Stimulated activated CD4-positive, alpha-beta T cell treated with anti-CD3 and anti-CD28 coated beads, Interleukin-12 subunit alpha, Interleukin-12 subunit beta, amount 100 ng/mL, for 24 hours (primary cell): ENCODE results near the gene UBAC2.

Experiments
- DNase-seq, 2 experiments: peaks; one replicate each; pipeline ENCODE4 v3.0.0-alpha.2; 2020; ENCODE audit warnings: low read depth in 2 of 2

UBAC2 gene

DNA sequence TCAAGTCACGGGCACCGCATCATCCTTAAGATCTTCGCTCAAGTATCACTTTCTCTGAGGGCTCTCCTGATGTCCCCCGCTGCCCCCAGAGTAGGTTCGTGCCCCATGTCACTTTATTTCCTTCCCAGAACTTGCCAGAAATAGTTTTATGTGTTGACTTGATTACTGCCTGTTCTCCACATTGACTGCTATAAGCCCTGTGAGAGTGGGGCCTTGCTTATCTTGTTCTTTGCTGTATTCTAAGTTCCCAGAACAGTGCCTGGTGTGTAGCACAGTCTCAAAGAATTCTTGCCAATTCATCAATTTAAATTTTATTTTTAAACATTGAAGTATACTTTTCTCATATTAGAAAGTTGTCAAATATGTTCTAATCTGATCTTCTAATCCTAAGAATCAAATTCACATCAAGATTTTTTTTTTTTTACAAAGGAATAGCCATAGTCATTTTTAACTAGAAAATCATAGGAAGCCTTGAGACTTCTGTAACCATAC is 138.6 kb downstream of the UBAC2 start:
- DNase-seq, result no peak

DNA sequence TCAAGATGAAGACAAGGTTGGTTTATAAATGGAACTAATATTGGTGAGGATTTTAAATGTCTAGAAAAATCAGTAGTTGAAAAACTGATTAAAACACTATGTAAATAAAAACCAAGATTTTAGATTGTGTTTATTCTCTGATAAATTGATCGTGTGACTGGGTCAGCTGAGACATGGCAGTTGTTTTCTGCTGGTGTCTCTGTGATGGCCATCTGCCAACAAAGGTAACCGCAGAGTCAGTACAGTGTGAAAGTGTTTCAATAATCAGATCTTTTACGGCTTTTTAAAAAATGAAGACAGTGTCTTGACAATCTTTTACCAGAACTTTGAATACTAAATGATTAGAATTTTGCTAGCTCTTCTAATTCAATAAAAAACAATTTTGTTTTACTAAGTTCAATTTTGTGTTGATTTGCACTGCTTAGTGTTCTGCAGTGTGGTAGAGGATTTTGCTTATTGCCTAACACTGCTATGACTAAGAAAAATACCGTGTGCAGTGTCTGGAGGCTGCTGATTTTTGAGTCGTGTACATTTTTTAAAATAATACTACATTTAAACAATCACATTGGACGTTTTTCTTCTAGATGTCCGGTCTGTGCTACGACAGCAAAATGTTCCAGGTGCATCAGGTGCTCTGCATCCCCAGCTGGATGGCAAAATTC is 139.2 kb downstream of the UBAC2 start:
- DNase-seq, result no peak

DNA sequence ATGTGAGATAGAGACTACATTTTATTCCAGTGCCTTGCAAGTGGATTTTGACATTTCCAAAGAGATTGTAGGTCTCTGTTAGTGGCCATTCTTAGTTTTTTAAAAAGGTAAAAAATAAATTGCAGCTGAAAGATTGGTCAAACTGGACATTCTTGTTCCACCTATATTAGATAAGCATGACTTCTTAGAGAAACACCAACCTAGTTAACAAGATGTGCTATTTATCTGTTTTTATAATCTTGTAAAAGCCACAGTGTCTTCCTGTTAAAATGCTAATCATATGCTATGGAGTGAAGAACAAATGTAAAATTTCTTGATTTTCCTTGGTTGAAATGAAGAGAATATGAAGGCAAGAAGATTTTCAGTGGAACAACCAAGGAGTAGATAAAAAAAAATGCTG is 140.0 kb downstream of the UBAC2 start:
- no peak for DNase-seq

DNA sequence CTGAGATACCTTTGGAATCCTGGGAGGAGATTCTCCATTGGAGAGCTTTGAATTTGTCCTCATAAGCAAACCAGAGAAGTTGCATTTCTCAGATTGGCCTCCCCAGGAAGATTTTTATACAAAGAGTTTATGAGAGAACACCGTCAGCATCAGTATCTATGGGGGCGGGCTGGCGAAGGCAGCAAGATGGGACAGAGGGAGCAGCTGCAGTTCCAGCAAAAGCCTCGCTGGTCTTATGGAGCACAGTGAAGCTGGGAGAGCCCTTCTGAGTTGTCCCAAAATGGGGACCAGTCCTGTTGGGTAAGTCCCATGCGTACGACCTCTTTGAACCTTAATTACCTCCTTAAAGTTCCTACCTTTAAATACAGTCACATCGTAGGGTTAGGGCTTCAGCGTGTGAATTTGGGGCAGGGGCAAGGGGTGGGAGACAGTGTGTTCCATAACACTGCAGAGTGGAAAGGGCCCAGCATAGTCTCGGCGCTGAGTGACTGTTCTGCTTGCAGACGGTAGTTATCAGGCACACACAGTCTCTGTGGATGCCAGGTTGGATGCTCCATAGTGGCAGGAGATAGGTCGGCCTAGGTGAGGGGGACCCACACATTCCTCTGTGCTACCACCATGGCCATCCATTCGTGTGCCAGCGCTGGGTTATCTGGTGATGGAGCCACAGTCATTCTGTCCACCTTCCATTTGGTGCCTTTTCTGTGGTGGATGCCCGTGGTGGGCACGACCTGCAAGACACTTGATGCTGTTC is 141.5 kb downstream of the UBAC2 start:
- DNase-seq, result no peak

DNA sequence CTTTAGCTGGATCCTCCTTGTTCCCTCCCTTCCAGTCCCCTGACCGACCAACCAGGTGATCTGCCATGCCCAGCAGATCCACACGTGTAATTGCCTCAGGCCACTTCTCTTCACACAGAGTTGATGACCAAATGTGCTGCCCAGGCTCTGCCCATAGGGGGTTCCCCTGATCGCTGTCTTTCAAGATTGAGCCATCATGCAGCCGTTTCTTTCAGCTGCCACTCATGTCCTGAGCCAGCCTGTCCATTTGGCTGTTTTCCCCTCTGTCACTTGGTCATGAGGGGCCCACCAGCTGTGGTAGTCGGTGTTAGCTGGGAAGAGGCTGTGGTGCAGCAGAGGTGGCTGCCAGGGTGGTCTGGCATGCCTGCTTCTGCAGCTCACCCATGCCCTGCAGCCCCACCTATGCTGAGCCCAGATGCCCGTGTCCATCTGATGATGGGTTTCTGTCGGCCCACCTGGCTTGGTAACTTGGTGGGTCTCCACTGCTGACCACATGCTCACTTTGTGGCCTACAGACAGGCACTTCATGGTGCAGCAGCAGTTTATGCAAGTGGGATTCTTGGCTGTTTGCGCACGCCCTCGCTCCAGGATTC is 142.2 kb downstream of the UBAC2 start:
- no peak for DNase-seq

DNA sequence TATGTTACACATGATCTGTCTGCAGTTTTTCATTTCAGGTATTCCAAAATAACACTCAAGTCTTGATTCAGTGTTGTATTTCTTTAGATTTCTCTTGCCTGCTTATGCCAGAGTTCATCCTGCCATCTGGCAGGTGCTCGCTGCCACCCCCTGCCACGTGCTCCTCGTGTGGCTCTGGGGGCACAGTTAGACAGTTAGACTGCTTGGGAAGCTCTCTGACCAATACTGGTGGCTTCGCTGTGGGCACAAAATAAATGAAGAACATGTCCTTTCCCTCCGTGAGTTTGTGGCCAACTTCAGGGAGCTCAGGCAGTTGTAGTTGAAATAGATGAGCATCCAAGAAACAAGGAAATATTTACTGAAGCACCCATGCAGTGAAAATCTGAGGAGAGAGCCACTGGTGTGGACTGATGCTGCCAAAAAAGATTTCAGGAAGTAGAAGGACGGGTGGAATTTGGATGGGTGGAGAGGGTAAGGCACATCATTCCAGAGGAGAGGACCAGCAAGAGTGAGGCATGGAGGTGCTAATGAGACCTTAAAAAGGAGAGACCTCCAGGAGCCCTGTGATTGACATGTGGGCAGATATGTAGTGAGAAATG is 144.1 kb downstream of the UBAC2 start:
- no peak for DNase-seq

DNA sequence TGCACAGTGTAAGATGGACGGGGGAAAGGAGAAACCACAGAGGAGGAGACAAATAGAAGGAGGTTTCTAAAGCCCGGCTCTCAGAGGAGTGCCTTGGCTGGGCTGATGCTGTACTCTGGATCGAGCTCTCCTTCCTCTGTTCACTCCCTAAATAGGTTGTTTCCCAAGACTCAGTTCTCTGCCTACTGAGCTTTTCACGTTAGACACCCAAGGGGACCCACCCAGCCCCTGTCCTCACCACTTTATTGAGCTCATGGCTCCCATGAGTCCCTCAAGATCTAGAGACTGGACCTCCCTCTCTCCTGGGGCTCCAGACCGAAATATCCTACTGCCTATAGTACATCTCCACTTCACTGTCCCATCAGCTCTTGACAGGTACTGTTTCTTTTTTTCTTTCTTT is 144.7 kb downstream of the UBAC2 start:
- no peak for DNase-seq

DNA sequence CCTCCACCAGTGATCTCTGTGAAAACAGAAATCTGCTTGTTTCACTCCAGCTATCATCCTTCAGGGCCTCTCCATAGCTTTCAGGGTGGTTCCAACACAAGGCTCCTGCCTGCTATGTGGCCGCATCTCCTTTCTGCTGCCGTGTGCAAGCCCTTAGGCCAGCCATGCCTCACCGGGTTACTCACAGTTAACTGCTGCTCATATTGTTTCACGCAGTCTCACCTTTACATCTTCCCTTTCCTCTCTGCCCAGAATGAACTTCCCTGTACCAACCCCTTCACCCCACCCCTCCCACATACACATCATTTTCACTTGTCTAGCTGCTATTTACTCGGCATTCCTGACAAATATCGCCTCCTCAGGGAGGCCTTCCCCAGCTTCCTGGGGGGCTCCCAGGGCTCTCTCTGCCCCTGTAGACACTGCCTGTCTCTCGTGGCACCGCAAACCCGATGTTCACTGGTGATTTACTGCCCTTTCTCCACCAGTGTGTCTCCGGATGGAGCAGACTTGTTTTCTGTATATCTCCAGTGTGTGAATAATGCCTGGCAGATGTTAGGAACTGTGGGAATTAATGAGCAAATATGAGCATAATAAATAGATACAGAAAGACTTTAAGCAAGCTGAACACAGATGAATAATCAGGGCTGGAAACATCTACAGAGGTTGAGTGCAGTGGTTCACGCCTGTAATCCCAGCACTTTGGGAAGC is 145.8 kb downstream of the UBAC2 start:
- DNase-seq, result no peak

DNA sequence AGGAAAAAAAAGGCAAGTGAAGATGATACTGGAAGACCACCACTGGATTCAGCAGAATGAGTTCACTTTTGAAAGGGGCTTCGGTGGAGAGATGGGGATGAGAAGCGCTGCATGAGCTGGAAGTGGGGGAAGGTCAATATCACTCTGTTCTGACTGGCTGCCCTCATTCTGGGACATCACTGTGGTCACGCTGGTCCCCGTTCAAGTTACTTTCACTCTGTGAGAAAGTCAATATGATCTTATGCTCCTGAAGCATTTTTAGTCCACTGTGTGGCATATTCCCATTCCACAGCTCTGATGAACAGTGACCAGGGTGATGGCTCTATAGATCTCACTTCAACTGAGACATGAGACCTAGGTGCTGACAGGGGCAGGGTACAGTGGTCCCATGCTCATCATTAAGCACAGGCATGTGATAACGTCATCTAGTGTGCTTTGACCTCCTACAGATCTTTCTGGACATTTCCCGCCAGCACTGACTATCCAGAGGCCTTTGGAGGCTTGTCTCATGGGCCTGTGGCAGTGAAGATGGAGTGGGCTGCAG is 146.8 kb downstream of the UBAC2 start:
- DNase-seq, result no peak

DNA sequence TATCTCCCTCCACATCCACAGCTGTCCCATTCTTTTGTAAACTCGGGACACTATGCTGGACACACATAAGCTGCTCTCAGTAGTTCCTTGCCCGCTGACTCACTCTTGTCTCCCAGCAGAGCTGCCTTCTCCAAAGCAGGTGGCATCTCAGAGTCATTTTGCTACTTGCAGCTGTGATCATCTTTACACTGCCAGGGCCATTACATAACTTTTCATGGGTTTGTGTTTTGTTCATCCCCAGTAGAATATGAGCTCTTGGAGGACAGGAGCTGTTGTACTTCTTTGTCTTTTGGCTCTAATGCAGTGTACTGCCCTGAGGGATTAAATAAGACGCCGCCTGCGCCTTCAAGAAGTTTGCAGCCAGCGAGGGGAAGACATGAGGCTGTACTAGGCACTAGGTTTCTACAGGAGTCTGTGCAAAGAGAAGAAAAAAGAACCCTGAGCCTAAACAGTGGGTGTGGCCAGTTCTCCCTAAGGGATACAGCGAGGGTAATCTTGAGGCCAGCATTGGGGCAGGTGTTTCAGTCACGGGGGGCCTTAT is 147.3 kb downstream of the UBAC2 start:
- DNase-seq, result no peak

DNA sequence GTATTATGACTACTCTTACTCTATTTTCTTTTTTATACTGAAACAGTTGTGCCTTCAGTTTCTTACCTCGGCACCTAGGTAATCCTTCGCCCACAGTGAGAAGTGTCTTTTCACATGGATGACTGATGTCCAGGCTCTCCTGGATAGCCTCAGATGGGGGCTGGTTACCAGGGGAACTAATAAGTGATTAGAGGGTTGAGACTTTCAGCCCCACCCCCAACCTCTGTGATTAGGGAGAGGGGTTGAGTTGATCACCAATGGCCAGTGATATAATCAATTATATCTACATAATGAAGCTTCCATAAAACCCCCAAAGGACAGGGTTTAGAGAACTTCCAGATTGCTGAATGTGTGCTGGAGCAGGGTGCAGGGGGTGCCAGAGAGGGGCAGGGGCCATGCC is 149.5 kb downstream of the UBAC2 start:
- no peak for DNase-seq

DNA sequence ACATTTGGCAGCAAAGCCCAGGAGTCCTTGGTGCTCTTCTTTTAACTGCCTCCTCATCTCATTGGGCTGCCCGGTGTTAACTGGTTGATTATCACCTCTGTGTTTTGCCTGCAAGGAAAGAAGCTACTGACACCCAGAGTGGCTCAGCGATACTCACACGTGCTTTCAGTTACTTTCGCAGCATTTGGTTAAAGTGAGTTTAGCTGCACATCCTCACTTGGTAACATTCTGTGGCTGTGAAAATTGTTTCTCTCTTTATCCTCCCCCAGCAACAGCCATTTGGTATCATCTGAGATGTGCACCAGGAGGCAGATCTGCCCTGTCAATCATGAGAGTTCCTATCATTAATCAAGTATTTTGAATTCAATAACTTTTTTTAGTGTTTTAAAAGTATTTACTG is 151.1 kb downstream of the UBAC2 start:
- no peak for DNase-seq

DNA sequence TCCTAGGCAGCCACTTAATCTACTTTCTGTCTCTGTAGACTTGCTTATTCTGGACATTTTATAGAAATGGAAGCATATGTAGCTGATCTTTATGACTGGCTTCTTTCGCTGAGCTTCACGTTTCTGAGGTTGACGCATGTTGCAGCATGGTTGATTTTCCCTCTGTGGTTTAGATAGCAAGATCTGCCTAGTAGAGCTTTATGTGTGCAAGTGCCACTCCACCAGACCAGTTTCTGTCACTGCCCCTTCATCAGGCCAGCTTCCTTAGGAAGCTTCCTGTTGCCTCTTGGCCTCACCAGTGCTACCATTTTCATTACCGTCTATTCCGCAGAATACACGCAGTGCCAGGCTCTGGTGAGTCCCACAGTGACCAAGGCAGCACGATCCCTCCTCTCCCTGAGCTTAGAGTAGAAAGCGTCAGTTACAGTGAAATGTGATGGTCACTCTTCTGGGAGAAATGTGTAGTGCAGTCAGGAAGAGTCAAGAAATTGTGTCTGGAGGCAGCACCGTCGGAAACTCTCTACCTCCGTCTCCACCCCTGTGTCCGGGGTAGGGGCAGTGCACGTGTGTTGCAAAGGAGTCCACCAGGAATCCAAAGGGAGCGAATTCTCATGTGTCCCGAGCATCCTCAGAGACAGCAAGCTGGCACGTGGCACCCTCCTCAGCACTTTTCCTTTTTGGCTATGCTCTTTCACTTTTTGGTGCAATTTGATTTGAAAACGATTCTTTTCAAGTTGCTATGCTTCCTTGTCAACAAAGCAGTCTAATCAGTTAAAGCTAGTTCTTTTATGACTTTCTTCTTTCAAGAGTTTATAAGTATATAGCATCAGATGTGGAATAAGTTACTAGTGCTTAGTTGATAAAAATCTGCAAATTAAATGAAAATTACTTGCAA is 151.9 kb downstream of the UBAC2 start:
- DNase-seq, result no peak

DNA sequence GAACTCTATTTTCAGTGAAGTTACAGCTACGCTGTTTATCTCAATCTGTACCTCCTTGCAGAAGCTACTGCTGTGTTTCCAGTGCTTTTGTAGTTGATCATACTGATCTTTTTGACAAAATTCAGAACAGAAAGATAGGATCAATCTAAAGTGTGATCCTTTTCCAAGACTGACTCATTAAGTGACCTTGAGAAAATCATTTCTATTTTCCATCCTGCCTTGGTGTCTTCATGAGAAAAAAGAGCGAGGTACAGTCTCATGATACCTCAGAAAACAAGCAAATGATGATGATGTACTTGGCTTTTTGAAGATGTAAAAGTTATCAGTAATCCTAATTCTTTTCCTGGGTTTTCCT is 152.6 kb downstream of the UBAC2 start:
- no peak for DNase-seq

DNA sequence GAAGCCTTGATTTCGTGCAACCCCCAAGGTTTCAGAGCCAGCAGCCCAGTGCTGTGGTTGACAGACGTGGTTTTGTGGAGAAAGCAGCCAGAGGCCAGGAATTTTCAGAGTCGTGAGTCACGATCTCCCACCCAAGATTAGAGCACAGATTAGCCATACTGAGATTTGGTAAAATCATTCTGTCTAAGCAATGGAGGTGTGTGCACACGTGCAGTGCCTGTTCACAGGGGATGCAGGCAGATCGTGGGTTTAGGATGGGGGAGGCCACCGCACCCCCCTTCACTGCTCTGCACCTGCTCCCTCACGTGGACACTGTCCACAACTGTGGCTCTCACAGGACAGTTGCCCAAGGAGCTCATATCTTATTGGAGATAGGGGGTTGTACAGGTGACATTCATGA is 153.2 kb downstream of the UBAC2 start:
- no peak for DNase-seq

DNA sequence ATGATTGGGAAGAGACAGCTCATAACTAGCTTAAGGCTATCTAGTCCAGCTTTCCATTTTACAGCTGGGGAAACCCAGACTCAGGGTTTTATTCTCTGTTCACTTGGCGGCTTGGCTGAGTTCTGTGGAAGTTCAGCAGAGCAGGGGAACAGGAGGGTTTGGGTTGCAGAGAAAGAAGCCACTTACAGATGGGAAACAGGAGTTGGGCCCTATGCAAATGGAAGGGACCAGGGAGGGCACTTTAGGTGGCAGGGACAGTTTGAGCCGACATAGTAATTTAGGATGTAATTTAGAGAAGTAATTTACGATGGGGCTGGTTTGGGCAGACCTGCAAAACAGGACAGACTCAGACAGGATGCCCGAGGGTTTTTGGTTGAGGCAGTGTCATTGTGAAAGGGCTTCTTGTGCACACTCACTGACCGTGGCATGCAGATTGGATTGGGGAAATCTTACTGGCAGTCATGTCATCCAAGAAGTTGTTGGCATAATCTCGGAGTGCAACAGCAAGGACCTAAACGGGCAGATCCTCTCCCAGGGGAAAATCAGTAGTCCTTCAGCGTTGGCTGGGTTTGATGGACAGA is 153.8 kb downstream of the UBAC2 start:
- no peak for DNase-seq

DNA sequence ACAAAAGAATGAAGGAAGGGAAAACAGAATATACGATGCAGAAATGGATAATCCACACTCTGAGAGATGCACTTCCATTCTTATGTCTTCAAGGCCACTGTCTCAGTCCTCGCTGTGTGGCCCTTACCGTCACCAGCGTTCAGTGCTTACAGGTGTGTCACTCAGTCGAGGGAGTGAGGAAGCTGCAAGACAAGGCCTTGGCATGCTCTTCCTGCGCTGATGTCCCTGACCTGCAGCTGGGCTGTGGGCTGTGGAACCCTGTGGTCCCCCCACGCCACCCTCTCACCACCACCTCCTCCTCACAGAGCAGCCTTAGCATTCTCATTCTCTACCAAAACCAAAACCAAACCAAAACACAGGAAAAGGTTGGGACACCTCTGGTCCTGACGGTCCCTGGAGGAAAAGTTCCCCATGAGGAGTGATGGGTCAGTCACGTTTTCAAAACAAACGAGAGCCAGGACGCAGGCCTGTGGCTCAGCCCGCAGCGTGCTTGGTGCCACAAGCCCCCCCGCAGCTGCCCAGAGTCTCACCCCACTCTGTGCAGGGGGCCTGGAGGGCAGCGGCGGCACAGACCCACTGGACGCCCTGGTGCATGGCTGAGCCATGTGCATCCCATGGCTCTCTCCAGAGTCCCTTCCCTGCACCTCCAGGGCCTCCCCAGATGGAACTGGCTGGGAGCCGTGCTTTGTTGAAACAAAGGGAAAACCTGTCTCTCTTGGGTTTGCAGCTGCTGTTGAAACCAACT is 154.8 kb downstream of the UBAC2 start:
- DNase-seq, result no peak

DNA sequence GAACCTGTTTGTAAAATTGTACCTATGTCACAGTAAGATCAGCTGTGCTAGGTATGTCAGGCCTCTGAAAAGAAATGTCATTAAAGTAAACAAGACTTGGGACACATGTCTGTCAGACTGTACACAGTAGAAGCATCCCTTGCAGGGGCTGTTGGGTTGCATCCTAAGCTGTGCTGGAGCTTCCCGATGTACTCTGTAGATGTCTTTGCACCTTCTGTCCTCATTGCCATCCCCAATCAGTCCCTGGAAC is 155.3 kb downstream of the UBAC2 start:
- no peak for DNase-seq

DNA sequence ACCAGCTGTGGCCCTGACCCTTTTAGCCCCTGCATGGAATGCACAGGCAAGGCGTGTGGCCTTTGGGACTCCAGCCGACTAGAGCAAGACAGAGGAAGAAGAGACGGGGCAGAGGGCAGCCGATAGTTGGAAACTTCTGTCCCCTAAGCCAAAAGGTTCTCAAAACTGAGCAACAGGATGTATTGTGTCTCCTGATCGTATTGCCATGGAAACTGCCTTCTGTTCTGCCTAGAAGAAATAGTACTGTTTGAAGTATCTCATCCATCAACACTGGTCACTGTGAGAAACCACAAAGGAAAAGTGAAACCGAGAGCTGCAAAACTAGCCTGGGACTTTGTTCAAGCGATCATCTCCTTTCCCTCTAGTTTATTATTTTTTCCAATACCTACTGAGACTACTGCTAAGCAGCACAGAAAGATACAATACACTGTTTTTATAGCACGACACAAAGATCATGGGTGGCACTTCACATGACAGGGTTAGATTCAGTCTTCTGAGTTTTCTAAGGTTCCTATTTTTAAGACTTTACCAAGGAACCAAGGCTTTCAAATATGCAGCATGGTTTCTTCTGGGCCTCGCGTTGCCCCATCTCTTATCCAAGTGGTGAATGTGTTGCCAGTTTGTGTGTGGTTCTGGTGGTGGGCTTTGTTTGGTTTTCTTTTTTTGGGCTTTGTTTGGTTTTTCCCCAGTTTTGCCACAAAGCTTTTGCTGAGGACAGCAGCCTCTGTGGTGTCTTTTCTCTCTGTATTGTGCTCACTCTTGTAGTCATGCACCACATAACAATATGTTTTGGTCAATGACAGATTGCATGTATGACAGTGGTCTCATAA is 155.8 kb downstream of the UBAC2 start:
- no peak for DNase-seq
